ENCODE results near the gene TRNT1.

DNA sequence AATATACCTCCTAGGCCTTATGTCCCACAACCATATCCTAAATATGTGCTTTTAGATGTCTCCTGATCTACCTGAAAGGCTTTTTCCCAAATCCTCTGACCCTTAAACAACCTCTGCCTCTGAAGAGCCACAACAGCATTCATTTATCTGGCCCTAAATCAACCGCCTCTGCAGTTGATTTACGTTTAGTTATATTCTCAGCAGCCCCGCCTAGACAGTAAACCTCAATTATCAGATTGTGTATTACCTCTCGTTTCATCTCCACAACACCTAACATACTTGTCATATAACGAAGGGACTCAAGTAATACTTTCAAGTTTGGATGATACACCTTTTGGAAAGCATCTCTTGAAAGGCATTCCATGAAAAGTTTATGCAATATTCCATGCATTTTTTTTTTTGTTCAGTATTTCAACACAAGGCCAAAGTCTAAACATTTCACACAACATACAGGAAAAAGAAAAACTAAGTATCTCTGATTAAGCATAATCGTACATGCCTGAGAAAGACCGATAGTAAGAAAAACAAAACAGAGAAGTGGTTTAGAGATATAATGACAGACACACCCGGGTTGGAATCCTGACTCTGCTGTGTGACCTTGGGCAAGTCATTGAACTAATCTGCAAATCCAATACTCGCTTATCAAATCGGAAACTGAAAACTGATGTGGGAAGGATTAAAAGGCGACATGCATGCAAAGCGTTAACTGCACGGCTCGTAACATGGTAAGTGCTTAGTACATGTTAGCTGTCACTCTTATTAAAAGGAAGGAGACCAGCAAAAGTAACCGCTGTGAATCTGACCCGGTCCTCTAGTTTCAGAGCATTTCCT is 52.0 kb downstream of the TRNT1 start:
- no peak for TF ChIP-seq POLR2A (IDR thresholded peaks at IDR 0.05)
- TF ChIP-seq, protein P1, sequence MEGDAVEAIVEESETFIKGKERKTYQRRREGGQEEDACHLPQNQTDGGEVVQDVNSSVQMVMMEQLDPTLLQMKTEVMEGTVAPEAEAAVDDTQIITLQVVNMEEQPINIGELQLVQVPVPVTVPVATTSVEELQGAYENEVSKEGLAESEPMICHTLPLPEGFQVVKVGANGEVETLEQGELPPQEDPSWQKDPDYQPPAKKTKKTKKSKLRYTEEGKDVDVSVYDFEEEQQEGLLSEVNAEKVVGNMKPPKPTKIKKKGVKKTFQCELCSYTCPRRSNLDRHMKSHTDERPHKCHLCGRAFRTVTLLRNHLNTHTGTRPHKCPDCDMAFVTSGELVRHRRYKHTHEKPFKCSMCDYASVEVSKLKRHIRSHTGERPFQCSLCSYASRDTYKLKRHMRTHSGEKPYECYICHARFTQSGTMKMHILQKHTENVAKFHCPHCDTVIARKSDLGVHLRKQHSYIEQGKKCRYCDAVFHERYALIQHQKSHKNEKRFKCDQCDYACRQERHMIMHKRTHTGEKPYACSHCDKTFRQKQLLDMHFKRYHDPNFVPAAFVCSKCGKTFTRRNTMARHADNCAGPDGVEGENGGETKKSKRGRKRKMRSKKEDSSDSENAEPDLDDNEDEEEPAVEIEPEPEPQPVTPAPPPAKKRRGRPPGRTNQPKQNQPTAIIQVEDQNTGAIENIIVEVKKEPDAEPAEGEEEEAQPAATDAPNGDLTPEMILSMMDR (IDR thresholded peaks at IDR 0.05) = no peak

Measured in Peyer's patch (tissue), 4 donors.